Esophagus squamous epithelium (tissue), 5 donors: ENCODE data around the gene SH3TC1. TPM values are rescaled to one million over a fixed set of nuclear protein-coding genes. Genes with fewer than 3 reads are reported as not detected.

Experiments used
- DNase-seq: peaks from one replicate; lab custom pipeline; 2025; lab: John Stamatoyannopoulos, UW
- H3K27ac ChIP-seq, 4 donors: fragments of 200-600 bp; sonication (generic); one replicate each; pipeline ENCODE4 v1.5.1; 2016 to 2019; ENCODE audit warnings: mild to moderate bottlenecking in 1 of 4
- H3K27me3 ChIP-seq, 4 donors: fragments of 200-600 bp; sonication (generic); 1 replicate in 3 of 4; 2 replicates in 1 of 4; pipeline versions ENCODE4 v1.5.1 to v1.6.0; 2017 to 2021; ENCODE audit warnings: antibody characterized with exemption in 1 of 4
- H3K36me3 ChIP-seq, 3 donors: fragments of 200-600 bp; sonication (generic); one replicate each; pipeline ENCODE4 v1.5.1; 2016 to 2019
- H3K4me1 ChIP-seq, 3 donors: fragments of 200-600 bp; sonication (generic); one replicate each; pipeline ENCODE4 v1.5.1; 2017 to 2019
- H3K4me3 ChIP-seq, 4 donors: fragments of 200-600 bp; sonication (generic); 1 replicate in 3 of 4; 2 replicates in 1 of 4; pipeline ENCODE4 v1.5.1; 2016 to 2019; ENCODE audit warnings: mild to moderate bottlenecking in 2 of 4, moderate library complexity in 1 of 4
- H3K9me3 ChIP-seq, 3 donors: fragments of 200-600 bp; sonication (generic); one replicate each; pipeline ENCODE4 v1.5.1; 2016 to 2019
- POLR2A ChIP-seq, 4 donors: fragments of 450-650 bp; IDR thresholded peaks; one replicate each; pipeline ENCODE4 v1.6.1; 2017; ENCODE audit warnings: antibody characterized with exemption in 4 of 4, mild to moderate bottlenecking in 4 of 4, moderate library complexity in 3 of 4
- whole genome bisulfite sequencing, 2 donors: methylation state at CpG; one replicate each; pipeline ENCODE4 v1.1.5; 2018; 5-methylcytosine and 5-hydroxymethylcytosine counted together
- intact Hi-C: fragments of 100-400 bp; cut with DNase I; formaldehyde crosslinking; loops from one replicate; pipeline ENCODE4 v1.15.0; 2022
- total RNA-seq, 4 donors: library from RNA; depleted of rRNA; stranded (reverse); fragments of >200 nt; gene quantifications; one replicate each; pipeline ENCODE4 v1.1.0, GENCODE V29; 2016
- TF ChIP-seq, protein P1 (sequence below), 6 experiments: fragments of 450-650 bp in 4 of 6; fragments of 200-600 bp in 2 of 6; sonication (generic) in 2 of 6; IDR thresholded peaks; one replicate each; pipeline ENCODE4 v1.5.1; 2016 to 2019; ENCODE audit warnings: antibody characterized with exemption in 6 of 6, mild to moderate bottlenecking in 4 of 6, moderate library complexity in 4 of 6
- donor health status: DM: yes; HTN: yes; CAD: no.

The SH3TC1 gene
- total RNA-seq, 4 donors from 2014 or later: 24.6 to 31.2 (median 27.1) TPM

DNA sequence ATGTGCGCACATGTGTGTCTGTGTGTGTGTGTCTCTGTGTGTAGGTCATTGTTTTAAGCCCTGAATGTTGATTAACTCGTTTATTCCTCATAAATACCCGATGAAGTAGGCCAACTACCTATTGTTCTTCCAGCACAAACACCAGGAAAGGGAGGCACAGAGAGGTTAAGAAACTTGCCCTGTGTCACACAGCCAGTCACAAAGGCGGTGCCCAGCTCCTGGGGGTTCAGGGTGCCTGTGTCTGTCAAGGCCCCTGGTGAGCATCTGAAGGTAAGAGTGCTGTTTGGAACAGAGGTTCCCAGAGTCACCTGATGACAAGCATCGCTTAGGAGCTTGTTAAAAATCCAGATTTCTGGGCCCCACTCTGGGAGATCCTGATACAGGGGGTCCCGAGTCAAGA, 18.0 kb upstream of the SH3TC1 start:
- H3K4me1 ChIP-seq: peaks cover 31 to 72% (median 34%) of the 10 kb centered on the region in 3 donors
- intact Hi-C loops: no loop called here
- peak overlapping the region in 3 of 4 donors; percentile 86 to 94 (median 91) for H3K27ac ChIP-seq

DNA sequence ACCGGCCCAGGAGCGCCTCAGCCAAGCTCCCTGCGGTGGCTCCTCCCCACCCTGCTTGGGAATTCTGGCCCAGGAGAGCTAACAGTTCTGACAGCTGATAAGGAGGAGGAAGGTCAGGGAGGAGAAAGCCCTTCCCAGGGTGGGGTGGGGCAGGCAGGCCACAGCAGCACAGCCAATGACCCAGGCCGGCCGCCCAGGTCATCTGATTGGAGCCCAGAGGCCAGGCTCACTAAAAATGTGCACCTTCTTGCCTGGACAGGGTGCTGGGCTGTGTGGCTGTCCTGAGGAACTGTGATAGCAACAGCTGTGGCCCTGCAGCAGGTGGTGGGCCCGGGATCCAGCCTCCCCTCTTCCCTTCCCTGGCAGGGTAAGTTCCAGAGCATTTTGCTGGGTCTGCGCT, 17.2 kb upstream of the SH3TC1 start:
- Histone ChIP-seq H3K27ac (peak overlapping the region; percentile 86 to 94 (median 89)), H3K4me1 (peaks cover 31 to 68% (median 34%) of the 10 kb centered on the region in 3 donors), H3K4me3 (no peak overlapping the region), H3K9me3 (no peaks in the 10 kb centered on the region), H3K36me3 (no peaks in the 10 kb centered on the region), H3K27me3 (no peaks in the 10 kb centered on the region)
- intact Hi-C loops: no loop called here
- 80% methylated on average over 1 of the region's 7 CpGs; no CpG with 5 or more reads in 1 of the 2 donors for WGBS, 2 donors
- TF ChIP-seq POLR2A (IDR thresholded peaks at IDR 0.05): no peak
- TF ChIP-seq, protein P1, sequence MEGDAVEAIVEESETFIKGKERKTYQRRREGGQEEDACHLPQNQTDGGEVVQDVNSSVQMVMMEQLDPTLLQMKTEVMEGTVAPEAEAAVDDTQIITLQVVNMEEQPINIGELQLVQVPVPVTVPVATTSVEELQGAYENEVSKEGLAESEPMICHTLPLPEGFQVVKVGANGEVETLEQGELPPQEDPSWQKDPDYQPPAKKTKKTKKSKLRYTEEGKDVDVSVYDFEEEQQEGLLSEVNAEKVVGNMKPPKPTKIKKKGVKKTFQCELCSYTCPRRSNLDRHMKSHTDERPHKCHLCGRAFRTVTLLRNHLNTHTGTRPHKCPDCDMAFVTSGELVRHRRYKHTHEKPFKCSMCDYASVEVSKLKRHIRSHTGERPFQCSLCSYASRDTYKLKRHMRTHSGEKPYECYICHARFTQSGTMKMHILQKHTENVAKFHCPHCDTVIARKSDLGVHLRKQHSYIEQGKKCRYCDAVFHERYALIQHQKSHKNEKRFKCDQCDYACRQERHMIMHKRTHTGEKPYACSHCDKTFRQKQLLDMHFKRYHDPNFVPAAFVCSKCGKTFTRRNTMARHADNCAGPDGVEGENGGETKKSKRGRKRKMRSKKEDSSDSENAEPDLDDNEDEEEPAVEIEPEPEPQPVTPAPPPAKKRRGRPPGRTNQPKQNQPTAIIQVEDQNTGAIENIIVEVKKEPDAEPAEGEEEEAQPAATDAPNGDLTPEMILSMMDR (IDR thresholded peaks at IDR 0.05): no peak
- DNase-seq: no peak

More for the DNA sequence above, 18.0 kb upstream of the SH3TC1 start:
- H3K4me3 ChIP-seq: no peak overlapping the region
- TF ChIP-seq, protein P1 (IDR thresholded peaks at IDR 0.05): no peak
- no peak for TF ChIP-seq POLR2A (IDR thresholded peaks at IDR 0.05)
- H3K27me3 ChIP-seq: no peaks in the 10 kb centered on the region
- no peaks in the 10 kb centered on the region for H3K9me3 ChIP-seq
- no peak for DNase-seq
- 78 to 84% methylated on average over 5 to 6 of the region's 6 CpGs for WGBS, 2 donors
- H3K36me3 ChIP-seq: no peaks in the 10 kb centered on the region

DNA sequence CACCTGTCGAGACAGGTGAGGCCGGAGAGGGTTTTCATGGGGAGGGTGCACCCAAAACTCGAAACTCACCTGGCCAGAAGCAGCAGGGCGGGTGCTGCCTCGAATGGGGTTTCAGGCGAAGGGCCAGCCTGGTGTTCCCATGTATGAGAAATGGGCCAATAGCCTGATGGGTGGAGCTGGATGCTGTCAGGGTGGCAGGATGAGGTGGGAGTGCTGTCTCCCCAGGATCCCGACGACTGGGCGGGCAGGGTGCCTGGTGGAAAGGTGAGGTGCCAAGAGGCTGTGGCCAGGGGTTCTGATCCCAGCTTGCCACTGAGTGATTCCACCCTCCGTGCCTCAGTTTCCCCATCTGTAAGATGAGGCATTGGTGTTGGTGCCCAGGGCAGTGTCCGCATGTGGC, 16.8 kb upstream of the SH3TC1 start:
- no peak for DNase-seq
- intact Hi-C loops: no loop called here
- no peak for TF ChIP-seq POLR2A (IDR thresholded peaks at IDR 0.05)
- TF ChIP-seq, protein P1 (IDR thresholded peaks at IDR 0.05): no peak
- no peaks in the 10 kb centered on the region for H3K27me3 ChIP-seq
- peaks cover 31 to 67% (median 34%) of the 10 kb centered on the region in 3 donors for H3K4me1 ChIP-seq
- H3K4me3 ChIP-seq: peak overlapping the region in 1 of 4 donors; percentile 12
- no peaks in the 10 kb centered on the region for H3K9me3 ChIP-seq
- H3K36me3 ChIP-seq: no peaks in the 10 kb centered on the region
- H3K27ac ChIP-seq: peak overlapping the region; percentile 86 to 94 (median 89)
- 49 to 71% methylated on average over 3 to 5 of the region's 11 CpGs for WGBS, 2 donors

DNA sequence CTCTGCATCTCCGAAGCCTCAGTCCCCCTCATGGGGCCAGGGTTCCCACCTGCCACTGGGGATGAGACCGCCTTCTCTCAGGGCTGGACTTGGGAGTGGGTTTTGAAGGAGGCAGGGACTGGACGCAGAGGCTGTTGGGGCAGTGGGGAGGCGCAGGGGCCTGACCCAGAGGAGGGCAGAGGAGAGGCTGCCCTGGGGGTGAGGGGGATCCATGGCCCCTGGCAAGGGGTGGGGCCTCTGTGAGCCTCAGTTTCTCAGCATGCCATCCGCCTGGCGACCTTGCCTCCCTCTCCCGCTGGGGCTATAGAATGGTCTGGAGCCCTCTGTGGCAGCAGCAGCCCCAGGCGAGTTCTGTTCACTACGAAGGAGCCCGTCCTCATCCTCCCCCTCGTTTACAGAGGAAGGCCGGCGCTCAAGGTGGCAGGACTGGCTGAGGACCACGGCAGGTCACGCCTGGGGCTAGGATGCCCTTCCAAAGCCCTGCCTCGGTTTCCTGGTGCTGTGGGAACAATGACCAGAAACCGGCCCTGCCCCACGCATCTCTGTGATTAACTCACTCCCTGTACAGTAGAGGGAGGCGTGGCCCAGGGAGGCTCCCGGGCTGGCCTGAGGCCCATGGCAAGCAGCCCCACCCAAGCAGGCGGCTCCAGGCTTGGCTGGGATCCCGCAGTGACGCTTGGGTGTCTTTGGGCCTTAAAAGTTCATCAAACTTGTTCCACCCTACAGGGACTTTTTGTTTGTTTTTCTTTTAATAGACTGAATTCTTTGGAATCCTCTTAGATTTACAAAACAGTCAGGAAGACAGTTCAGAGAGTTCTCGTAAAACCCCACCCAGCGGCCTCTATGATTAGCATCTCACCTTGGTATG, 16.0 kb upstream of the SH3TC1 start:
- TF ChIP-seq, protein P1 (IDR thresholded peaks at IDR 0.05): no peak
- peak in 1 of 4 donors; percentile 21 for TF ChIP-seq POLR2A (IDR thresholded peaks at IDR 0.05)
- intact Hi-C loops: no loop called here

DNA sequence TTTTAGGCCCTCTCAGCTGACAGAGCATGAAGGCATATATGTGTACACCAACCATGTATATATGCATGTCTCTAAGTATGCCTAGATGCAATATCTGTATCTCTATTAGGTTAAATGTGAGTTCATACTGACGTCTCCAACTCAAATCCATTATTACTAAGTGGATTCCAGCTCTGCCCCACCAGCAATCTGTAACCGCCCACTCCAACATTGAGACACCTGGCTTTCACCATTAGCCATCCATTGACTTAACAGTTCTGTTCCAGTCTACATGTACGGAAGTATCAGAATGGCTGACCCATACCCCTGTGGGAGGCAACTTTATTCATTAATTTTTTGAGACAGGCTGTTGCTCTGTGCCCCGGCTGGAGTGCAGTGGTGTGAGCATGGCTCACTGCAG, 15.0 kb upstream of the SH3TC1 start:
- Histone ChIP-seq H3K9me3 (no peaks in the 10 kb centered on the region), H3K27me3 (no peaks in the 10 kb centered on the region), H3K4me1 (peaks cover 42 to 84% (median 44%) of the 10 kb centered on the region in 3 donors), H3K4me3 (no peak overlapping the region), H3K36me3 (no peaks in the 10 kb centered on the region), H3K27ac (peak overlapping the region; percentile 84 to 94 (median 88))
- DNase-seq: no peak
- TF ChIP-seq, protein P1 (IDR thresholded peaks at IDR 0.05): no peak
- no peak for TF ChIP-seq POLR2A (IDR thresholded peaks at IDR 0.05)
- 64 to 74% methylated on average over 4 of the region's 4 CpGs for WGBS, 2 donors
- intact Hi-C loops: no loop called here

More for the DNA sequence above, 16.0 kb upstream of the SH3TC1 start:
- peak overlapping the region in 2 of 4 donors; percentile 12 for H3K4me3 ChIP-seq
- no peaks in the 10 kb centered on the region for H3K36me3 ChIP-seq
- peaks cover 33 to 75% (median 37%) of the 10 kb centered on the region in 3 donors for H3K4me1 ChIP-seq
- H3K27me3 ChIP-seq: no peaks in the 10 kb centered on the region
- H3K27ac ChIP-seq: peak overlapping the region; percentile 86 to 94 (median 89)
- H3K9me3 ChIP-seq: no peaks in the 10 kb centered on the region
- DNase-seq: no peak
- 20 to 40% methylated on average over 7 to 15 of the region's 25 CpGs for WGBS, 2 donors
